OCI-LY3 (cell line): ENCODE data around the gene NHS.

ENCODE experiments used
- CTCF ChIP-seq: fragments of 200-600, 300-600 bp; sonication (generic); IDR thresholded peaks from 2 replicates; pipeline ENCODE4 v1.5.1; 2014; ENCODE audit warnings: antibody characterized with exemption, low read length, low read depth
- EZH2phosphoT487 ChIP-seq: fragments of 200-600 bp; shearing (Covaris generic); IDR thresholded peaks from 2 replicates; pipeline ENCODE4 v1.6.1; 2018; ENCODE audit warnings: antibody characterized with exemption, mixed run types, low read depth

GRCh38 chrX:17718649-17719165 is 343.7 kb downstream of the NHS start:
- TF ChIP-seq CTCF (no peak), EZH2phosphoT487 (no peak)
